Occipital lobe (tissue), 2 donors: Measurements from ENCODE around the gene APLN. TPM values are rescaled to one million over a fixed set of nuclear protein-coding genes. Genes with fewer than 3 reads are reported as not detected.

ENCODE experiments used
- DNase-seq: peaks from one replicate; lab custom pipeline; 2025; lab: John Stamatoyannopoulos, UW
- total RNA-seq: library from RNA; depleted of rRNA; stranded (reverse); fragments of >200 nt; gene quantifications from one replicate; pipeline ENCODE4 v1.2.3, GENCODE V29; 2014

APLN gene
- total RNA-seq, 1 donor from 2014 or later, result 2.7 TPM

DNA sequence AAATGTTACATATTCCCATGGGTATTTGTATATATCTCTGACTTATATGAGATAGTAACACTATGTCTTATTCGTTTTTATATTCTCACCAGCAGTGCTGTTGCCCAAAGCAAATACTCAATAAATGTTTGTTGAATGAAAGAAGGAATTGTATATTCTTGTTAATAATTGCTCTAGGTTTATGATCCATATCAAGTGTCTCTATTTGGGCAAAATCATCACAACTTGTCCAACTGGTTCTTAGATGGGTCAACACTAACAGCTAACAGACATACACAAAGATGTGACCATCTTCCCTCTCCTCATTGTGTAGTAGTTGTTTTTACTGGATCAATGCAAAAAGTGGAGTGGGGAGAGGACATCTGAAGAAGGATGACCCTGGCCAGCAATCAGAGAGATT lies 6.6 kb upstream of the APLN start:
- no peak for DNase-seq

DNA sequence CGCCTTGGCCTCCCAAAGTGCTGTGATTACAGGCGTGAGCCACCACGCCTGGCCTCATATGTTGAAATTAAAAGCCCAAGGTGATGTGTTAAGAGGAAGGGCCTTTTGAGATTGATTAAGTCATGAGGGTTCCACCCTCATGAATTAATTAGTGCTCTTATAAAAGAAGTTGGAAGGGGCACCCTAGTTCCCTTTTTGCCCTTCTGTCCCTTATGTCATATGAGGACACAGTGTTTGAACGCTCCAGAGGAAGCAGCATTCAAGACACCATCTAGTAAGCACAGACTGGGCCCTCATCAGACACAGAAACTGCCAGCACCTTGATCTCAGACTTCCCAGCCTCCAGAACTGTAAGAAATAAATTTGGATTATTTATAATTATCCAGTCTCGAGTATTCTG lies 5.1 kb upstream of the APLN start:
- no peak for DNase-seq

DNA sequence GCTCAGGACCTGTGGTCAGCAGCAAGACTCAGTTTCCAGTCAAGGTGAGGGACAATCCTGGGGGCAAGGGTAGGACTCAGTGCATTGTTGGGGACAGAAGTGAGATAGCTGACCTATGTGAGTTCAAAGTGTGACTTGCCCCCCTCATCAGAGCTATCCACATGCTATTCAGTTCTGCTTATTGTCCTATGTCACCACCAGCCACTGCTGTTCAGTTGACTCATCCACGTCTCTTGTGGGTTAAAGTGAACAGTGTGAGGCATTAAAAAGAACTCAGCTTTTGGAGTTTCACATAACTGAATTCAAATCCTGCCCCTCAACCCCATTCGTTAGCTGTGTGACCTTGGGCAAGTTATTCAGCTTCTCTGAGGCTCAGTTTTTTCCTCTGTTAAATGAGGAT lies 4.4 kb upstream of the APLN start:
- no peak for DNase-seq

DNA sequence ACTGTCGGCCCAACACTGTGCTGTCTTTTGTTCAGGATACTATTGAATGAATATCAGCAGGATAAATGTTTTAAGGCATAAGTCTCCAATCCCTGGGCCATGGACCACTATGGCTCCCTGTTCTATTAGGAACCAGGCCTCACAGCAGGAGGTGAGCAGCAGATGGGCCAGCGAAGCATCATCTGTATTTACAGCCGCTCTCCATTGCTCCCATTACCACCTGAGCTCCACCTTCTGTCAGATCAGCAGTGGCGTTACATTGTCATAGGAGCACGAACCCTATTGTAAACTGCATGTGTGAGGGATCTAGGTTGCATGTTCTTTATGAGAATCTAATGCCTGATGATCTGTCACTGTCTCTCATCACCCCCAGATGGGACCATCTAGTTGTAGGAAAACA lies 3.7 kb upstream of the APLN start:
- no peak for DNase-seq

DNA sequence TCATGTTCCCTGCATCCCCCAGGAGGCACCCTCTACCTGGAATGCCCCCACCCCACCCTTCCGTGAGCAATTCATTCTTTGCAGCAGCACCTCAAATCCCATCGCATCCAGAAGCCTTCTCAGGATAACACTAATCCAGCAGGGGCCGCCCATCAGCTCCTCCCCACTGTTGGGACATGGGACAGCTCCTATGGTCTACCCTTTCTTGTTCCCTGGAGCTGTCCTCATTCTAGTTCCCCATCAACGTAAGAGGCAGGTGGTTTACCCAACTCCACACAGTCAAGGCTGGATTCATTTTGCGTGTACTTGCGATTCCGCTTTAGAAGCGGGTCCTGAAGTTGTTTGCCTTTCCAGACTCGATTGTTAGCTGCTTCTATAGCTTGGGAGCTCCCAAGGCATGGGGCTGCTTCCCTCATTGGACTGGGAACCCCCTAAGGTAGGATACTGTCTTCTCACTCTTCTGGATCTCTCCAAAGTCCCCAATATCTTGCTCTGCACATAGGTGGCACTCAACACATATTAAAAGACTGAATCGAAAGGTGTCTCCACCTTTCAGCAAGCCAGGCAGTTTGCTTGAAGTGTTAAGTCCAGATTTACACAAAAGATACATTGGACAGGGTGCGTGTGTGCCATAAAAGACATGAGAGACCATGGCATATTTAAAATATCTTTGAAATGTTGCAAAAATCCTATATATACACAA lies 942 bp upstream of the APLN start:
- no peak for DNase-seq

DNA sequence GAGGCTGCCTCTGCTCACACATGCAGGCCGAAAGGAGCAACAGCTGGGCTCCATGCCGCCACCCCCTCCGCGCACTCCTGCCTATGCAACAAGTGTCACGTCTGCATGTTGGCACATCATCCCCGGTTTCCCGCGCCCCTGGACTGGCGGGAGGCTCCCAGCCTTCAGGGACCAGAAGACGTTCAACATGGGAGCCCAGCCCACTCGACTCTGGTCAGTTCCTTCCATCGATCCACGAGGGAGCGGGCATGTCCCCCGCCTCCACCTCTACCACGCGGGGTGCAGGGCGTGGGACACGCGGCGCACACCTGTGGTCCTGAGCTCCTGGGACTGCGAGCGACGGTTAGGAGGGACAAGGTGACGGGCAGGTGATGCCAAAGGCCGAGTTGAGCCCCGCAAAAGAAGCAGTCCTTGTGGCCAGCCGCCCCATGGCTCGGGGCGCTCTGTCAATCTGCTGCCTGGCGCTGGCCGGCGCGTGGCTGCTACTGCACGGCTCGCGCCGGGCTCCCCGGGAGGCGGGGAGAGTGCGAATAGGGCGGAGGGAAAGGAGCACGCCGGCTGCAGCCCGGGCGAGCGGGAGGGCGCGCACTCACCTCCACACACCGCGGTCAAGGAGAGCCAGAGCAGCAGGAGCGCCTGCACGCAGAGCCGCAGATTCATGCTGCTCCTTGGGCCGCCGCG lies 645 bp downstream of the APLN start:
- no peak for DNase-seq

DNA sequence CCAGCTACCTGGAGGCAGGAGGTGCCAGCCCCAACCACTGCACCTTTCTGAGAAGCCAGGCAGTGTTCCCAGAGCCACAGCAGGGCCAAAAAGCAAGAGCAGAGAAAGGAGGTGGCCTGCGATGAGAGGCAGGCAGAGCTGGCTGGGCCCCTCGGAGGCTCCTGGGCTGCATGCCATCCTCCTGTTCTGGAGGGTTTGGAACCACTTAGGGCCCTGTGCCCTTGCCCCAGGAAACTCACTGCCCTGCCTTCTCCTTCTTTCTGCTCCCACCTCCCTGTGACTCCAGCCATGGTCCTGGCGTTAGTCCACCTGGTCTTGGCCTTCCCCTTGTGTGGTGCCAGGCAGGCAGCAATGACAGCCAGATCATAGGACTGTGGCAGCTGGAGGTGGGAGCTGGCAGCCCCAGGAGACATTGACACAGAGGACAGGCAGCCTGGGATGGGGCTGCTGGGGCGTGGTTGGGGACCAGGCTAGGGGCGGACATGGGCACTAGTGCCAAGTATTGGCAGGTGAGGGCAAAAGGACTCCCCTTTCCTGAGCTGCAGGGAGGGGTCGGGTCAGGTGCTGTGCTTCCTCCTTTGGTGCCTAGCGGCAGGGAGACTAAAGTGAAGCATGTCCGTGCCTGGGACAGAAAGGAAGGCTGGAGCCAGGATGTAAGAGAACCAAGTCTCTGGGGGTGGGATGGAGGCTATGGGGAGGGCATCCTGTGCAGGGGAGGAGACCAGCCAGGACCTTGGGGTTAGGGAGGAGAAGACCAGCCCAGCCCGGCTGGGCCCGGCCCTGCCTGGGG lies 1.4 kb downstream of the APLN start:
- DNase-seq, result no peak

DNA sequence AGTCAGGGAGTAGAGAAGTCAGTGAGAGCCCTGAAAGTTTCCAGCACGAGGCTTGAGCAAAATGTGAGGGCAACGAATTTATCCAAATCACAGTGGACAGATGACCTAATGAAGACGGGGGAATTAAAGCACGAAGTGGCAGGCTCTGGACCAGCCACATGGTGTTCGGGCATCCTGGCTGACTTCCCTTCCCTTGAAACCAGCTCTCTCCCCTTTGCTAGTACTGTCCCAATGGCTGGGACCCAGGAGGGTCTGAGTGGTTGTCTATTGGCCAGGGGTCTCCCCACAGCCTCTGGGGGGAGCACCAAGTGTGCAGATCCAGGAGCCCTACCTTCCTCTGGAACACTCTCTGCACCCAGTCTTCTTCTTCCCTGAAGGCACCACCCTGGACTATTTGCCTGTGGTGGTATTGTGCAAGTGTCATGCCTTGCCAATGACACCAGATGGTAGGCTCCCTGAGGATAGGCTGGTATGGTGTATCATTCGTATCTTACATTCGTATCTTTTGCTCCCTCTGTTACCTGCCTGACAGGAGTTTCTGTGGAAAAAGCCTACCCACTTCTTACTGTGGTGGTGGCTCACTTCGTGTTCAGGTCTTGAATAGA lies 2.1 kb downstream of the APLN start:
- no peak for DNase-seq

DNA sequence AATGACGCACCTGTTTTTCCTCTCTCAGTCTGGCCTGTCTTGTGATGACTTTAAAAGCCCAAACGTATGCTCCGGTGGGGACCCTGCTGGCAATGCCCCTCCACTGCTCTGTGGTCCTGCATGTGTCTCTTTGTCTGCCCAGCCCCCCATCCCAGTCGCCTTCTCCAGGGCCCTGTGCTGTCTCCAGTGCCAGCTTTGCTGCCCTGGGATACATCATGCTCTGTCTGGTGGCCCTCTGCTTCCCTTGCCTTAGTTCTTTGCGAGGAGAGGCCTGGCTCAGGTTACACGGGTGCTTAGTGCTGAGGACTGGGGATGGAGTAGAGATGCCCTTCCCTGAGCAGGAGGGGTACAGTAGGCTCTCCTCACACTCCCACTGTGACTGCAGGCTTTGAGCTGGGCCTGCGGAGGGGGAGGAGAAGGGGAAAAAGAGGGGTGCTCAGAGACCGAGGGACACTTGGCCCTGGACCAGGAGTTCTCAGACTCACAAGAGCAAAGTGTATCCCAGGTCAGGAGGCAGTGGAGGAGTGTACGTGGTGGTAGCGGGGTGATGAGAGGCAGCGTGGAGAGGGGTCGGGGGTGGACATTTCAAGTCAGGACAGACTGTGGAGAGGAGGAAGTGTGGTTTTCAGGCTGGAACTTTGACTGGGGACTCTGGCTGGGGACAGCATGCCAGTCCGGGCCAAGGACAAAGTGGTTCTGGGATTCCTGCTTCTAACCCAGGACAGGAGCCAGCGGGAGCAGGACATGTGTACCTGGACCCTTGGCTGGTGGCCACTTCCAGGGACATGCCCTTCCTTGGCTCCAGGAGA lies 2.8 kb downstream of the APLN start:
- no peak for DNase-seq

DNA sequence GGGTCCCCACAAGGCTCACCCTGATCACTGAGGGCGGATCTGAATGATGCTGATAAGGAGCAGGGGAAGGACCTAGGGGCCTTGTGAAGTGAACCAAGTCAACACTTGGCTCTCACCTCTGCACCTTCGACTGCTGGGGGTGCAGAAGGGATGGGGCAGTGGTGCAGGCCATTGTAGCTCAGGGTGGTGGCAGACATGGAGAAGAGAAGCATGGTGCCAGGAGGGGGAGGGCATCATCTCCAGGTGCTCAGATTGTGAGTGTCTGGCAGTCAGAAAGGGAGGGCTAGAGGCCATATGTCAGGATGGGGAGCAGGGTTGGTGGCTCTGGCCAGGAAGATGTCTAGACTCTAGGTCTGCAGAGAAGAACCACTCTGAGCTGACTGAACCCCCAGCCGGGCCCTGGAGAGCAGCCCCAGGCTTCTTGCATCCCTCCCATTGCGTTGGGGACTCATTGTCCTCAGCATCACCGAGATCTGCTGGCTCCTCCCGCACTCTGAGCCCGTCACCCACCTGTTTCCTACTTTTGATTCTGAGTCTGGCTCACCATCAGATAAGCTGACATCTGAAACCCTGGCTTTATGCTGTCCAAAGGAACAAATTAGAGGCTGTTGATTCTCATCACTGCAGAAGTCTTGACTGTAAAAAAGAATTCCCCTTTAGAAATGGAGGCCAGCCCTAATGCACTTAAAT lies 3.8 kb downstream of the APLN start:
- no peak for DNase-seq

DNA sequence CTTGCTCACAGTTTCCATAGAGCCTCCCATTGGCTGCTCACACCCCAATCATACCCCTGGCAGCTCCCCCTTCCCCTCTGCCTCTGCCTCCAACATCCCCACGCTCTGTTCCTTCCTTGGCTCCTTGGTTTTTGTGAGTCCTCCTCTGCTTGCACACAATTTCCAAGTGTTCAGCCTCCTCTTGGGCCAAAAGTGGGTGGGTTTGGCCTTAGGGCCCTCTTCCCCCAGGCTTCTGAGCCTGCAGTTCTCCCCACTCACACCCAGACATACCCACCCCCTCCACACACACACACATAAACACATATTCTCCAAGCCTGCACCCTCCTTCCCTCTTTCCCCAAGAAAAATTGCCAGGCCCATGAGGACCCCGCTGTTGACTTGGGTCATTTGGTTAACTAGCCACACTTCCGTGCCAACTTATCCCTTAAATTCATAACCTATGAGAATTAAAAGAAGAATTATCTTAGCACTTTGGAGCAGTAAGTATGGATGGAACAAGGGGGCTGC lies 4.5 kb downstream of the APLN start:
- no peak for DNase-seq

DNA sequence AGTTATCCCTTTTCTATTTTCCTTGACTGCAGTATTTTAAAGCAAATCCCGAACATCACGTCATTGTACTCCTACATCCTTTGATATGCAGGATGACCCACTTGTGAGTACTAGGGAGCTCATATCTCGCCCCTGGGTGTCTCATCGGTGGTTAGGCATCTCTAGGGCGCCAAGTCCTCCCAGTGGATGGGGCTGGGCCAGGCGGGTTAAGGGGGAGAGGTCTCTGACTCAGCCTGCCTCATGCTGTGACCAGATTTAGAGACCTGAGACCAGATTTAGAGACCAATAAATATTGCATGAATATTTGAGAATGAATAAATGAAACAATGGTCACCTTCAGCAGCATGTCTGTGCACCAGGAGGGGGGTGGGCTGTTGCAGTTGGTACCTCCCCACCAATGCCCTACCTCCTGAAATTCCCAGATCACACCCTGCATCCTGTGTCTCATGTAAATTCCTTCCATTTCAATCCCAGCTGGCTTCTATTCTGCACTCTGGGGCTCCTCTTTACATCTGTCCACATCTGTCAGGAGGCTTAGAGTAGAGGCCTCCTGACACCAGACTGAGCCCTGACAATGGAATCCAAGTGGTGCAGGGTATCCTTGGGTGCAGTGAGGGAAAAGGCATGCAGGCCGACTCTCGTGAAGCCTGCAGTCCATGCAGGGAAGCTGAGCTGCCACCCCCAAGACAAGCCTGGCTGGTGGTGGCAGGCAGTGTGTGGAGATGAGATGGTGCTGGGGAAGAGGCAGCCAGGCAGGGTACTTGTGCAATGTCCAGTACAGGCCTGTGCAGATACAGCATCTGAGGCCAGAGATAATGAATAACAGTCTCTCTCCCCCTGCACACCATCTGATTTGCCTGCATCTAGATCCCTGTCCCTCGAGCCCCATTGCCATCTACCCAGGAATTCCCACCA lies 5.2 kb downstream of the APLN start:
- DNase-seq, result no peak

DNA sequence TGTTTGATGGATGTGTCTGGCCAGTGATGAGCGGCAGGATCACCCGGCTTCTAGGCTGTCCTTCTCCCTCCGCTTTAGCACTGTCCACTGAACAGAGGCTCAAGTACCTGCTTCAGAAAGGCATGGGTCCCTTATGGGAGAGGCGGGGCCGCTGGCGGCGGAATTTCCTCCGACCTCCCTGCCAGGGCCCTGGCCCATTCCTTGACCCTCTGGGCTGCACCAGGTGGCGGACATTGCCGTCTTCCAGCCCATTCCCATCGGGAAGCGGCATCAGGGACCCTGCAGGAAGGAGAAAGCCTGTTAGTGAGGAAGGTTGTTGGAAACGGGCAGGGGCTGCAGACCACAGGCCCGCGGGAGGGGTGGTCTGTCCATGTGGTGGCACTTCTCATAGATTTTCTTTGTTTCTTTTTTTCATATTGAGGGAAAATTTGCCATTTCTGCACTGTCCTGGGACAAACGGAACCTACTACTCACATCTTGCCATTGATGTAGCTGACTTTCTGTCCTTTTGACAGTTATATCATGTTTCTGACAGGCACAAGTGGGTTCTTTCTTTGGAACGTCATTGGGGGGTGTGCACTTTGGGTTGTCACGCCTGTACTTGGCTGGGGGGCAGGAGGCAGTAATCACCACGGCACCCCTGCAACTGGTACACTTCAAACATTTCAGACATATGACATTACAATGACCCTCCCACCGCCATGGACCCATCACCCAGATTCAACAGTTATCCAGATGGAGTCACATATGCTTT lies 6.1 kb downstream of the APLN start:
- DNase-seq, result no peak

DNA sequence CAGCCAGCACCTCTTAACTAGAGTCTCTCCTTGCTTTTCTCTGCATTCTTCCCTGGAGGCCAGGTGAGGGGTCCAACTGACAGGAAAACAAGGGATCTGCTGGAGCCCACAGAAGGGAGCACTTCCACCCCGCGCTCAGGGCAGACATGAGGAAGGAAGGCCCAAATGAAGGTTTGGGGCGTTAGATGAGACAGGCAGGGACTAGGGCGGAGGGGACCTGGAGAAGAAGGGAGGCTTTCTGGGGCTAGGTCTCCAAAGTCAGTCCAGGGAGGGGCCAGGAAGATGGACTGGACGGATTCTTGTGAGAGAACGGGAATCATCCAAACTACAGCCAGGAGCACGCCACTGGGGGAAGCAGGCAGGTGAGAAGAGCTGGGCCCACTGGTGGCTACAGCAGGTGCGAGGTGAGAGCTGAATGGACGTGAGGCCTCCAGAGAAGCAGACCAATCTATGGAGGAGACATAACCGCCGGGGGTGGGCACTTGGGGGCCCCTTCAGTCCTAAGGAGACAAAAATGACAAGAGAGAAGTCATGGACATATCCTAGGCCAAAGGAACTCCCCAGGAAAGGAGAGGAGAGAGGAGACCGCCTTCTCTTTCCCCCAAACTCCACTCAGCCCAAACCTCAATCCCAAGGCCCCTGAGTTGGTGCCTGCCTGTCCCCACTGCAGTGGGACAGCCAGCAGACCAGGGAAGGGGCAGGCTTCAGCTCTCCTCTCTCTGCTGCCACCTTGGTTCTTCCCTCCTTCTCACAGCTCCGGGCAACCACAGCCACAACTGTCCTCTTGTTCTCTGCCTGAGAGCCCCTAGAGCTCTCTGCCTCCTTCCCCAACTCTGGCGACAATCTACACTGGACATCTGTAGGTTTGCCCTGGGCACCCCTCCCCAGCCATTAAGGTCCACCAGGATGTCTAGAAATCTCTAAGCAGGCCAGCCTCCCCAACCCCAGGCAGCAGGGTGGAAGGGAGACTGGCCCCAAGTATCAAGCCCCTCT lies 7.0 kb downstream of the APLN start:
- no peak for DNase-seq

DNA sequence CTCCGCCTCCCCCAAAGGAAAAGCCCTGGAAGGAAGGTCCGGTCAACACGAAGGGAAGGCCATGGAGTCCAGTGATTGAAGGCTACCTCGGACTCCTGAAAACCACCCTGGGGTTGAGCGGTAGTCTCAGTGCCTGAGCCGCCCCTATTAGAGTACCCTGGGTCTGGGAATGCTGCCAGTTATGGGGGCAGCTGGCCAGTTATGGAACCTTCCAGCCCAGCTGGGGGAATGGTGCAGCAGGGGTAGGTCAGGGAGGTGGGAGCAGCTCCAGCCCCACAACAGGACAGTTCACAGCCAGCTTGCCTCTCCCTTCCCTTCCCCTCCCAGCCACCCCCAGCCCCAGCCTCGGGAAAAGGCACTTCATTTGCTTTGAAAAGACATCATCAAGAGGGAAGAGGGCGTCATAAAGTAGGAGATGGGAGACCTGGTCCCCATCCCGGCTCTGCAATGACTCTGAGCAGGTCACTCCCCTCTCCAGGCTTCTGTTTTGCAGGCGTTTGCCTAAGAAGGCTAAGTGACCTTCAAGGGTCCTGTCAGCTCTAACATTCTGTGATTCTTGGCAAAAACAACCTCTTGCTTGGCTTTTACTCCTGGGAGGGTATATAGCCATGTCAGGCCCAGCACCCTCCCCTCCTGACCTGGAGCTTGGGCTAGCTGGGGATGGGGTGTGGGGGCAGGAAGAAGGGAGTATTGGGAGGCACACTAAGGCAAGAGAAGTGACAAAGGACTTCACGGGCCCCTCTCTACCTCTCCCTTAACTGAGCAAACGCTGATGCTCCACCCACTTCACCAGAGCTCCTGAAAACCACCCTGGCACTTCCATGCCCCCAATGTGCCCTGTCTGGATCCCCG lies 8.0 kb downstream of the APLN start:
- DNase-seq, result no peak

DNA sequence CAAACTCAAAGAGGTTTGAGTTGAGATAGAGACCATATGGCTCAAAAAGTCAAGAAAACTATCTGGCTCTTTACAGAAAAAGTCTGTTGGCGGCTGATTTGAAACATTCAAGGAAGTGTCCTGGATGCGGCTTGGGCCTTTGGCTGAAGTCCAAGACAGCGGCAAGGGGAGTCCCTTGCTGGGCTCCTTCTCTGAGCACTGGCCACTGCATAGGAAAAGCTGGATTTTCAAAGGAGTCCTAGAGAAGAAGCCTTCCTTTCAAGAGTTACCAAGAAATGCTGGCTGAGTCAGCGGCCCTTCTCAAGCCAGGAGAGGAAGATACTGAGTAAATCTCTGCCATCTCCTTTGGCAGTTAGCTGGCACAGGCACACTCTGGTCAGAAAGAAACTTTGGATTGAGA lies 12.1 kb downstream of the APLN start:
- DNase-seq, result no peak

DNA sequence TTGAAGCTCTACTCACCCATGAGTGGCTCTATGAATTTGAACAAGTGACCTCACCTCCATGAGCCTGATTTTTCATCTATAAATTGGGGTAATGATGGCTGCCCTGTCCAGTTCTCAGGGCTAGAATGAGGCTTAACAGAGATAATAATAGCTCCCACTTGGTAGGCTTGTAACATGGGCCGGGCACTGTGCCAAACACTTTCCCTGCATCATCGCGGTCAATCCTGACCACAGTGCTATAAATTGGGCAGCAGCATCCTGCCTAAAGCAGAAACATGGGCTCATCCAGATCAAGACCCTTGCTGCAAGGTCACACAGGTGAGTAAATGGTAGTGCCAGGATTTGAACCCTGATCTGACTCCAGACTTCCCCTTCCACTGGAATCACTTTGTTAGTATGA lies 12.8 kb downstream of the APLN start:
- no peak for DNase-seq
